A549 (cell line): ENCODE measurements around the gene TMEM63C.

ENCODE experiments used
- CHD2 ChIP-seq: fragments of 150-350 bp; IDR thresholded peaks from 2 replicates; pipeline ENCODE4 v1.6.1; 2014; ENCODE audit warnings: low read length; ENCODE audit not compliant: partially characterized antibody
- EP300 ChIP-seq, 2 experiments: fragments of >200 bp; sonication (Bioruptor Twin); formaldehyde crosslinking; IDR thresholded peaks; 2 replicates in 1 of 2; 3 replicates in 1 of 2; pipeline ENCODE4 v1.6.1; 2016 to 2017
- ESRRA ChIP-seq: fragments of 150-350 bp; IDR thresholded peaks from 2 replicates; pipeline ENCODE4 v1.6.1; 2014; ENCODE audit warnings: mild to moderate bottlenecking, low read length, borderline replicate concordance
- HEYL ChIP-seq: fragments of 250-450 bp; sonication (Bioruptor Pico); IDR thresholded peaks from 2 replicates; pipeline ENCODE4 v1.8.0; 2021; ENCODE audit warnings: mild to moderate bottlenecking, moderate library complexity
- KDM1A ChIP-seq: fragments of 200-600 bp; sonication (generic); IDR thresholded peaks from 2 replicates; pipeline ENCODE4 v1.6.1; 2016; ENCODE audit warnings: low read depth, mild to moderate bottlenecking
- MAFK ChIP-seq: fragments of 450-650 bp; IDR thresholded peaks from 2 replicates; pipeline ENCODE4 v1.6.1; 2014; ENCODE audit not compliant: partially characterized antibody
- NPAS2 ChIP-seq: fragments of 250-450 bp; sonication (Bioruptor Pico); IDR thresholded peaks from 2 replicates; pipeline ENCODE4 v1.8.0; 2022; ENCODE audit warnings: mild to moderate bottlenecking, moderate library complexity, borderline replicate concordance
- POLR2A ChIP-seq: IDR thresholded peaks from 2 replicates; pipeline ENCODE4 v1.6.1; 2012; ENCODE audit warnings: mild to moderate bottlenecking, low read length
- RAD21 ChIP-seq, 2 experiments: fragments of >200 bp in 1 of 2; sonication (Bioruptor Twin) in 1 of 2; formaldehyde crosslinking in 1 of 2; IDR thresholded peaks in 1 of 2; conservative IDR thresholded peaks in 1 of 2; 2 replicates in 1 of 2; 3 replicates in 1 of 2; pipeline ENCODE4 v1.6.1; 2012 to 2018; ENCODE audit warnings: inconsistent platforms in 1 of 2
- RFX5 ChIP-seq: fragments of 450-650 bp; IDR thresholded peaks from 2 replicates; pipeline ENCODE4 v1.7.1; 2014; ENCODE audit warnings: antibody characterized with exemption, mild to moderate bottlenecking, moderate library complexity
- SREBF2 ChIP-seq: fragments of 450-650 bp; IDR thresholded peaks from 2 replicates; pipeline ENCODE4 v1.6.1; 2014; ENCODE audit warnings: mild to moderate bottlenecking, moderate library complexity
- TF ChIP-seq, protein P1 (sequence below): fragments of >200 bp; sonication (Bioruptor Twin); formaldehyde crosslinking; IDR thresholded peaks from 3 replicates; pipeline ENCODE4 v1.5.1; 2016
- TF ChIP-seq, protein P2 (sequence below): fragments of 450-650 bp; IDR thresholded peaks from 2 replicates; pipeline ENCODE4 v1.6.1; 2014; ENCODE audit warnings: antibody characterized with exemption
- TF ChIP-seq, protein P3 (sequence below): IDR thresholded peaks from 2 replicates; pipeline ENCODE4 v1.6.1; 2012

- no peak for TF ChIP-seq EP300 (IDR thresholded peaks at IDR 0.05)
- TF ChIP-seq, protein P1, sequence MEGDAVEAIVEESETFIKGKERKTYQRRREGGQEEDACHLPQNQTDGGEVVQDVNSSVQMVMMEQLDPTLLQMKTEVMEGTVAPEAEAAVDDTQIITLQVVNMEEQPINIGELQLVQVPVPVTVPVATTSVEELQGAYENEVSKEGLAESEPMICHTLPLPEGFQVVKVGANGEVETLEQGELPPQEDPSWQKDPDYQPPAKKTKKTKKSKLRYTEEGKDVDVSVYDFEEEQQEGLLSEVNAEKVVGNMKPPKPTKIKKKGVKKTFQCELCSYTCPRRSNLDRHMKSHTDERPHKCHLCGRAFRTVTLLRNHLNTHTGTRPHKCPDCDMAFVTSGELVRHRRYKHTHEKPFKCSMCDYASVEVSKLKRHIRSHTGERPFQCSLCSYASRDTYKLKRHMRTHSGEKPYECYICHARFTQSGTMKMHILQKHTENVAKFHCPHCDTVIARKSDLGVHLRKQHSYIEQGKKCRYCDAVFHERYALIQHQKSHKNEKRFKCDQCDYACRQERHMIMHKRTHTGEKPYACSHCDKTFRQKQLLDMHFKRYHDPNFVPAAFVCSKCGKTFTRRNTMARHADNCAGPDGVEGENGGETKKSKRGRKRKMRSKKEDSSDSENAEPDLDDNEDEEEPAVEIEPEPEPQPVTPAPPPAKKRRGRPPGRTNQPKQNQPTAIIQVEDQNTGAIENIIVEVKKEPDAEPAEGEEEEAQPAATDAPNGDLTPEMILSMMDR, result no peak
- no peak for TF ChIP-seq SREBF2
- TF ChIP-seq CHD2, result no peak
- no peak for TF ChIP-seq POLR2A
- TF ChIP-seq NPAS2 (CRISPR knock-in tag), result no peak
- no peak for TF ChIP-seq KDM1A
- TF ChIP-seq RFX5, result no peak
- no peak for TF ChIP-seq RAD21 (conservative IDR thresholded peaks at IDR 0.05 in 1 of 2, IDR thresholded peaks at IDR 0.05 in 1 of 2)
- no peak for TF ChIP-seq MAFK
- TF ChIP-seq, protein P2, sequence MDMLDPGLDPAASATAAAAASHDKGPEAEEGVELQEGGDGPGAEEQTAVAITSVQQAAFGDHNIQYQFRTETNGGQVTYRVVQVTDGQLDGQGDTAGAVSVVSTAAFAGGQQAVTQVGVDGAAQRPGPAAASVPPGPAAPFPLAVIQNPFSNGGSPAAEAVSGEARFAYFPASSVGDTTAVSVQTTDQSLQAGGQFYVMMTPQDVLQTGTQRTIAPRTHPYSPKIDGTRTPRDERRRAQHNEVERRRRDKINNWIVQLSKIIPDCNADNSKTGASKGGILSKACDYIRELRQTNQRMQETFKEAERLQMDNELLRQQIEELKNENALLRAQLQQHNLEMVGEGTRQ, result no peak
- TF ChIP-seq HEYL (CRISPR knock-in tag), result no peak
- TF ChIP-seq ESRRA, result no peak
- TF ChIP-seq, protein P3, sequence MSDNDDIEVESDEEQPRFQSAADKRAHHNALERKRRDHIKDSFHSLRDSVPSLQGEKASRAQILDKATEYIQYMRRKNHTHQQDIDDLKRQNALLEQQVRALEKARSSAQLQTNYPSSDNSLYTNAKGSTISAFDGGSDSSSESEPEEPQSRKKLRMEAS, result no peak
Measured at GRCh38 chr14:77189479-77189878, 7.9 kb downstream of the TMEM63C start.
